Inferior parietal cortex (tissue), 1 donor: ENCODE data around the gene PIMREG.

Source experiments
- DNase-seq: peaks from one replicate; pipeline ENCODE4 v3.0.0-alpha.2; 2016; ENCODE audit errors: extremely low spot score

The PIMREG gene

GRCh38 chr17:6437956-6438355 is 6.3 kb upstream of the PIMREG start:
- DNase-seq, result no peak

- DNase-seq, result no peak
Measured at GRCh38 chr17:6439951-6440350, 4.3 kb upstream of the PIMREG start.

- DNase-seq, result no peak
Measured at GRCh38 chr17:6442775-6443174, 1.5 kb upstream of the PIMREG start.

GRCh38 chr17:6444571-6445335 is 498 bp downstream of the PIMREG start:
- DNase-seq, result no peak

DNA sequence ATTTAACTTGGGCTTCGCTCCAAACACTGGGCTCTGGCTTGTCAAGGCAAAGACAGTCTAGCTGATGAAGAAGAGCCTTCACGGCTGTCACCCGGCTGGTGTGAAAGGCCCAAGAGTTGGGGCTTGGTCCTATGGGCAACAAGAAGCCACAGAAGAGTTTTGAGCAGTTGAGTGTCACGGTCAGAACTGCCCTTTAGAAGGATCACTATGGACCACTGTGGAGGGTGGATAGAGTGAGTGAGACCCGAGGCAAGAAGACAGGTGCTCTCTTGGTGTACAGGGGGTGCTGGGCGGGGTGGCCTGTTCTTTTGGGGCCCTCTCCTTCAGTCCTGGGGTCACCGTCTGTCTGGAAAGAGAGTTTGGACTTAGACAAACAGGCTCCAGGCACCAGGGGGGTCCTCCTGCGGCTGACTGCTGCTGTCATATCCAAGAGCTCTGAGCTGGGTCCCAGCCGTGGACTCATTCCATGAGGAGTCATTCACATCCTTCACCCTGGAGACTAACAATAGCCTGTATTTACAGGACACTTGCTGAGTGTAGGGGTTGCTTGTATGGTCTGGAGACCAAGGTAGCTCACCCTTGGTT is 2.4 kb downstream of the PIMREG start:
- DNase-seq, result no peak

GRCh38 chr17:6448473-6448872 is 4.2 kb downstream of the PIMREG start:
- no peak for DNase-seq

DNA sequence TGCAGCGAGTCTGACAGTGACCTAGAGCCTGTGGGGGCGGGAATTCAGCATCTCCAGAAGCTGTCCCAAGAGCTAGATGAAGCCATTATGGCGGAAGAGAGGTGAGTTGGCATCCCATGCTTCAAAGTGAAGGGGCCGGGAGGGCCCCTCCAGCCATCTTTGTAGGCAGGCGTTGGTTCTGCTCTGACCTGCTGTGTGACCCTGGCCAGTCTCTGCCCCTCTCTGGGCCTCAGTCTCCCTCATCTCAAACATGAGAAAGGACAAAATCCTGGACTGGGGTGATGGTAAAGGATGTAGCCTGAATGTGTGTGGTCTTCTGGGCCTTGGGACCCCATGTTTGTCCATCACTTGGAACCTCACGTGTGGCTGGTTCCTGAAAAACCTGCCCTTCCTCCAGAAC is 5.1 kb downstream of the PIMREG start:
- DNase-seq, result no peak

DNA sequence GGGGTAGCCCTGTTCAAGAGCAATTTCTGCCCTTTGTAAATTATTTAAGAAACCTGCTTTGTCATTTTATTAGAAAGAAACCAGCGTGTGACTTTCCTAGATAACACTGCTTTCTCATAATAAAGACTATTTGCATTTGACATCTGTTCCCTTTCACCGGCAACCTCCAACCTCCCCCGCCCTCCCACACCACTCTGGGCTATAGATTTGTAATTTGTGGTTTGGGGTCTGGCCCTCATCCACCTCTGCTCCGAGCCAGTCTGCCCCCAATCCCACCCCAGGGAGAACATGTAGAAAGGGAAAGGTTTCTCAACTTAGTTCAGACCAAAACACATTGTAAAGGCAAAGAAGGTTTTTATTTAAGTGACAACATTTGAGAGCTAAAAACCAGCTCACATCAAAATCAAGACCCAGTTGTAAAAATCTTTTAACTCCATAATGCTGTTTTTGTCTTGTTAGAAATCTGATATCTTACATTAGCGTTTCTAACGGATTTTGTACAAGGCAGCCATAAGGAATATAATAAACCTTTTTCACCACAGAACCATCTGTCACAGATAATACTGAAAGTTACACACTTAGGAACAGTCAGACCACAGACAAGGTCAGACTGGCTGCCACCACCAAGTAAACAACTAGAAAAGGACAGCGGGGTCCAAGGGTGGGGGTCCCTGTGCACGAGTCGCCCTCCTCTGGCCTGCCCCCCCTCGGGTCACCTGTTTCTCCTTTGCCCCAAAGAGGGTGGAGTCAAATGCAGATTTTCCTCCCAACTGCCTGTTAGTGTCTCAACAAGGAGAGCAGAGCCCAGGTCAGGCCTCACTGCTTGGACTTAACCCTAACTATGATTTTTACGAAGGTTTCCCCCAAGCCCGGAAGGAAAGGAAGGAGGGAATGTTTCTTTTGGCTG is 6.9 kb downstream of the PIMREG start:
- DNase-seq, result no peak

DNA sequence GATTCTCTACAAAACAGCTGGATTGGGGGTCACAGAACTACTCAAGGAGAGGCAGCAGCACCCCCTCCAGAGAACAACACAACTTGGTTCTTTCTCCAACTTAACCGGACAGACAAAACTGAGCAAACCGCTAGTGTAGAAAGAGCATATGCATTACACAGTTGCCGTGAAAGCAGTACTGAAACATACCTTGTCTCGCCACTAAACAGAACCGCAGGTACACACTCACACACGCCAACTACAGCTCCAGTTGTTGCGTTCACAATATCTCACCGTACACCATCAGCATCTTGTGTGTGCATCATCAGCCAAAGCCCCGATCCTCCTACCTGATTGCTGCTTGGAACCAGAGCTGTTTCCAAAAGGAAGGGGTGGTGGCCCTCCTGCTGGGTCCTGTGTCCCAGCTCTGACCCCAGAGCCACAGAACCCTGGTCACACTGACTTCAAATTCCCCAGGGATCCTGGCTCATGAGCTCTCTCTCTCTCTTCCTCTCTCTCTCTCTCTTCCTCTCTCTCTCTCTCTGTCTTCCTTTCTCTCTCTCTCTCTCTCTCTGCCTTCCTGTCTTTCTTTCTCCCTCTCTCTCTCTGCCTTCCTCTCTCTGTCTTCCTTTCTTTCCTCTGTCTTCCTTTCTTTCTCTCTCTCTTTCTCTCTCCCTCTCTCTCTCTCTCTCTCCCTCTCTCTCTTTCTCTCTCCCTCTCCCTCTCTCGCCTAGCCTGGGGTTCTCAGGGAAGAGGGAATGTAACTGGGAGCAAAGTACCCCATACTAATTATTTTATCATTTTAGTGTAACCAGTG is 8.4 kb downstream of the PIMREG start:
- DNase-seq, result no peak

DNA sequence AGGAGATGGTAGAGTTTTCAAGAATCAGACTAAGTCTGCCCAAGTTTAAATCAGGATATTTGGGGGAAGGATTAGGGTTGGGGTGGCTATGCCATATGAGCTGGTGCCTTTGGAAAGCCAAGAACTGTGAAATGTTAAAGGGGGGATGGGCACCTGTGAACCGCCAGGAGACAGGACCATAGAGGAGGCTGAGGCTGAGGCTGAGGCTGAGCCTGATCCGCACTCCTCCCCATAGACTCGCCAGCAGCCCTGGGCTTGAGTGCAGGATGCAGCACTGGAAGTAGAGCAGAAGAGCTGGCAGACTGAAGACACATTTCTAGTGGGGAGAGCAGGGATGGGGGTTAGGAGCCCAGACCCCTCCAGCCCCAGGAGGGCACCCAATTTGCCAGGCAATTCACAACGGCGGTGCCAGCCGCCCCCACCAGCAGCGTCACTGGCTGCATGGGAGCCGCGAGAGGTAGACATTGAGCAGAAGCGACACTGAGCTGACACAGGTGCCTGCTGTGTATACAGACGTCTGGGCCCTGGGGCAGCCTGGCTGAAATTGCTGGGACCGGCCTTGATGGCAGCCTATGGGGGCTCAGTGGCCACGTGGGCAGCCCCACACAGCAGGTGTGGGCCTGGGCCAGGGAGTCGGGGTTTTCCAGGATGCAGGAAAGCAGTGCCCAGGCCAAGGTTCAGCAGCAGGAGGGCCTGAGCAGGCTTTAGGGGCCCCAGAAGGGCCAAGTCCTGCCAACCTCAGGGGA is 9.2 kb downstream of the PIMREG start:
- DNase-seq, result no peak

GRCh38 chr17:6454495-6455320 is 10.5 kb downstream of the PIMREG start:
- no peak for DNase-seq

- DNase-seq, result no peak
Measured at GRCh38 chr17:6455321-6455705, 11.1 kb downstream of the PIMREG start.

DNA sequence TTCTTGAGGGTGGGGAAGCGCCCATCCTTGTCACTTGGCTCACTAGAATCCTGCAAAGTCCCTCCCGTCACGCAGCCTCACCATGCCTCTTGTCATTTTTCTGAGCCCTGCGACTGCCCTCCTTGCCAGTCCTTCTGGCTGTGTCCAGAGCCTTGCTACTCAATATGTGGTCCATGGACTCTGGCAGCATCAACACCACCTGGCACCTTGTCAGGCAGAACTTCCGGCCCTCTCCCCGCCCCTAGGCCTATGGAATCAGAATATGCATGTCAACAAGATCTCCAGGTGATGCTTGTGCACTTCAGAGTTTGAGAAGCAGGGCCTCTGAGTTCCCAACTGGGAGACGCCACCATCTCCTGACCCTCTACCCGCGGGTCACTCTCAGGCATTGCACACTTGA is 12.1 kb downstream of the PIMREG start:
- no peak for DNase-seq

DNA sequence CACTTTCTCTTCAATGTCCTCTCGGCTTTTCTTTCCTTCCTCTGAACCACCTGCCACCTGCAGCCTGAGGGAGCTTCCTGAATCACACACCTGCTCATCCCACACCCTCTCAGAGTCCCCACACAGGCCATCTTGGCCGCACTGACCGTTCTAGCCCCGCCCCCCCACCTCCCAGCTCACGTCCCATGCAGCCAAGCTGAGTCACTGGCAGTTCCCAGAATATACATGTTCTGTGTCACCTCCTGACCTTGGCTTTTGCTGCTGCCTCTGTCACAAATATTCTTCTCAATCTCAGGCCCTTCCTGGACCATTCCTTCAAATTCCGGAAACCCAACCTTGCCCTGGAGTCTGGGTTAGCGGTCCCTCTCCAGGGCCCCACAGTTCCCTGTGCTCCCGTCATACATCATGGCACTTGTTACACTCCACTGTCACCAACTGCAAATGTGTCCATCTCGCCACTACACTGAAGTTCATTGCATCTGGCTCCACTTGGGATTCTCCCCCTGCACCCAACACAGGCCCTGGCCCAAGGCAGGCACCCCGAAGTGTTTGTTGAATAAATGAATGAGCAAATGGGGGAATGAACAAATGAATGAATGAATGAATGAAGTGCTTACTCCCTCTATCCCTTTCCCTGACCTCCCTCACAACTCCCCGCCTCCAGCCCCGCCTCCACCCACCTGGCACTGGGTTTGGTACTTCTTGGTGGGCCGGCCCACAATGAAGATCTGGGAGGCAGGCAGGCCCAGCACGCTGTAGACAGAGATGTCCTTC is 12.8 kb downstream of the PIMREG start:
- DNase-seq, result no peak

DNA sequence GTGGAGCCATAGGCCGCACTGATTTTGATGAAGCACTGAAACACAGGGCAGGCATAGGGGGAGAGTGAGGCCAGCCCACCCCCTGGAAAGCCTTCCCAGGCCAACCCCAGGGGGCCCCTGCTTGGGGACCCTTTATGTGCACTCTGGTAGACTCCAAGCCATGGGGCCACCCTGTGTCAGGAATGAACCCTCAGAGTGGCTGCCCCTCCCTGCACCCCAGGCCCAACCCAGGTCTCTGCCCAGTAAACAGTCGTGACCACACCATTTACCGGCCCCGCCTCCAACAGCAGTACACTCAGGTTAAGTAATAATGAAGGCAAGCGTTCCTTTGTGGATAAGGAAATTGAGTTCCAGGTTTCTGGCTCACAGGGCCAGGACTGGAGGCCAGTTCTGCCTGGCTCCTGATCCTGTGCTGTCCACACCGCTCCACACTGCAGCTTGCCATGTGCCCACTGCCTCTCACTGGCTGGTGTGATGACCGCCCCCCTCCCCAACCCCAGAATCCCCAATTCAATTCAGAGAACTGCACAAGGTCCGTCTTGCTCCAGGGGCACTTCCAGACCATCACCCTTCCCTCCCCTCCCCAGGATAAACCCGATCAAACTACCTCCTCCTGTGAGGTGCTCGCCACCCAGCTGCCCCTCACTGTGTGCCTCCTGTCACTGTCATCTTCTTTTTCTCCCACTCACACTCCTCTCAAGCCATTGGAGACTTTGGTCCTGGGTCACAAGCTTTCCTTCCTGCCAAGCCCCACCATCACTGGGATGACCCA is 13.6 kb downstream of the PIMREG start:
- DNase-seq, result no peak

DNA sequence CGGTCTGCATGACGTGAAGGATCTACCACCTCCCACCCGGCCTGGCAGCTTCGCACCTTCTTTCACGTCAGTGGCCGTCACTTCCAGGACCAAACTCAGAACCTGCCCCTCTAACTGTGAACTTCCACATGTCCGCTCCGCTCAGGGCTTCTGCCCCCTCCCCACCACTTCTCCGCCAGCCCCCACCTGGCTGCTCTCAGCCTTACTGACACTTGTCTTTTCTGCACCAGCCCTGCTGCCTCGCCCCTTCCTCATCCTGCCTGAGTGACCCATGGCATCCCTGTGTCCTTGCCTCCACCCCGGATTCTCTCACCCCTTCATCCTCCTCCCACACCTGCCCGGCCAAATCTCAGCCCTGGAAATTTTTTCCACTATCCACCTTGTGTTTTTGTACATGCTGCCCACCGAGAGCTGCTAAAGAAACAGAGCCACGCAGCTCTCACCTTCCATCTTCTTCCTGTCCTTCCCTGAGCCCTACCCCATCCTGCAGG is 14.2 kb downstream of the PIMREG start:
- no peak for DNase-seq

GRCh38 chr17:6460531-6461161 is 16.4 kb downstream of the PIMREG start:
- no peak for DNase-seq

DNA sequence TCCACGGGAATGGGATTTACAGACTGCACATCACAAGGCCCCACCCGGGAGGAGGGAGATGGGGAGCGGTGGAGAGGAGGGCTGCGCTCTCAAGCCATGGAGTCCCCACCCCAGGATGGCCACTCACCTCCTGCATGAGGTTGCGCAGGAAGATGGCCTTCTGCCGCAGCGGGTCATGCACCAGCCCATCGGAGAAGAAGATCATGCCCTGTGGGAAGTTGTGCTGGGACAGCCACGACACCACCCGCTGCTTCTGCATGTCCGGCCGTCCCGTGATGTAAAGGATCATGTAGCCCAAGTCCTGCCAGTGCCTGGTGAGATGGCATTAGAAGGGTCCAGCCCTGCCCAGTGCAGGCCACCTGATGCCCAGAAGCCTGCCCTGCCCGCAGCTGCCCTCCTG is 17.0 kb downstream of the PIMREG start:
- no peak for DNase-seq
